Lower lobe of right lung (tissue), 2 donors: ENCODE data around the gene RBM43. TPM values are rescaled to one million over a fixed set of nuclear protein-coding genes. Genes with fewer than 3 reads are reported as not detected.

Source experiments
- ATAC-seq, 2 donors: fragments of 200-7000 bp; cut with Tn5 transposase; one replicate each; pipeline ENCODE4 v1.9.1; 2020 to 2022; ENCODE audit warnings: mild to moderate bottlenecking in 2 of 2, moderate library complexity in 2 of 2
- DNase-seq: peaks from one replicate; pipeline ENCODE4 v3.0.0-alpha.2; 2020
- H3K27ac ChIP-seq: fragments of 200-600 bp; one replicate; pipeline ENCODE4 v1.8.0; 2022
- H3K27me3 ChIP-seq: fragments of 200-600 bp; one replicate; pipeline ENCODE4 v1.8.0; 2022; ENCODE audit warnings: low read depth
- H3K36me3 ChIP-seq: fragments of 200-600 bp; one replicate; pipeline ENCODE4 v1.8.0; 2022; ENCODE audit warnings: mild to moderate bottlenecking
- H3K4me1 ChIP-seq: fragments of 200-600 bp; one replicate; pipeline ENCODE4 v1.8.0; 2022
- H3K4me3 ChIP-seq: fragments of 200-600 bp; one replicate; pipeline ENCODE4 v1.8.0; 2022; ENCODE audit warnings: mild to moderate bottlenecking
- H3K9me3 ChIP-seq: fragments of 200-600 bp; one replicate; pipeline ENCODE4 v1.8.0; 2022
- intact Hi-C: fragments of 100-400 bp; cut with DNase I; formaldehyde crosslinking; loops from one replicate; pipeline ENCODE4 v1.11.0; 2022
- total RNA-seq: library from RNA; stranded (reverse); fragmentation: NEBNext Ultra II Directional; extraction: Animal tissue kit (Norgen Biotek cat#: 25700); gene quantifications from one replicate; pipeline ENCODE4 v1.2.1, GENCODE V29; 2021
- TF ChIP-seq, protein P1 (sequence below): fragments of 200-600 bp; IDR thresholded peaks from one replicate; pipeline ENCODE4 v1.8.0; 2022; ENCODE audit warnings: antibody characterized with exemption, mild to moderate bottlenecking
- donor health status: DM: no; HTN: yes; CAD: no; lungs with severe emphysema.

The RBM43 gene
- total RNA-seq, 1 donor from 2014 or later = 10.4 TPM

DNA sequence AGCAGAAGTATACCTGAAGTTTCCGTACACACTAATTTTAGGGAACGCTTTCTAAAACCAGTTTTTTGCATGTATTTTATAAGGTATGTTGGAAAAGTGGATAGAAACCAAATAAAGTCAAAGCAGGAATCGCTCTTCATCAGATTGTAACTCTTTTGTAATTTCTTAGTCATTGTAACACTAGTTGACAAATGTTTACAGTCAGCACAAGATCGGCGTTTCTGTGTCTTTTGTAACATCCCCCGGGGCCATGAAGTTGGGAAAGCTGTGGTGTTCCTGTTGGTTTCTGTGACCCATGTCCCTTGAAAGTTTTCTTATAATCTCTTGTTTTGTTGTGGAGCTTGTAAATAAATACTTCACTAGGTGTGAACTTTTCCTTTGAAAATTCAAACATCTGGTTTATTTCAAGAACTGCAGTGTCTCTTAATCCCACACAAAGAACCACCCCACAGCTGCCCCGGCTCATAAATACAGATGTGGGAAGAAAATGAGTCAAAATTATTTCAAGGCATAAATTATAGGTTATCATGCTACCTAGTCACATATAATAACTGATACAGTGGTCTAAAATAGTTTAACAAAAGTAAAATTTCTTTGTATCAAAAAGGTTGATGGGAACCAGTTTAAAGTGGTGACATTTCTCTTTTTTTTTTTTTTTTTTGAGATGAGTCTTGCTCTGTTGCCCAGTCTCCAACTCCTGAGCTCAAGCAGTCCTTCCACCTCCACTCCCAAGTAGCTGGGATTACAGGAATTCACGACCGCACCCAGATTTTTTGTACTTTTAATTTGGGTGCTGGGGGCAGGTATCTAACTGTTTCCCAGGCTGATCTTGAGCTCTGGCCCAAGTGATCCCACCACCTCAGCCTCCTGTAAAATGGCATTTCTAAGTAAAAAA is 28.6 kb upstream of the RBM43 start:
- intact Hi-C loops = no loop called here
- Histone ChIP-seq H3K36me3 (no peaks in the 10 kb centered on the region), H3K4me3 (peak overlapping the region; percentile 67), H3K27me3 (no peaks in the 10 kb centered on the region), H3K4me1 (peaks cover 29% of the 10 kb centered on the region), H3K27ac (peak overlapping the region; percentile 99), H3K9me3 (no peaks in the 10 kb centered on the region)
- TF ChIP-seq, protein P1, sequence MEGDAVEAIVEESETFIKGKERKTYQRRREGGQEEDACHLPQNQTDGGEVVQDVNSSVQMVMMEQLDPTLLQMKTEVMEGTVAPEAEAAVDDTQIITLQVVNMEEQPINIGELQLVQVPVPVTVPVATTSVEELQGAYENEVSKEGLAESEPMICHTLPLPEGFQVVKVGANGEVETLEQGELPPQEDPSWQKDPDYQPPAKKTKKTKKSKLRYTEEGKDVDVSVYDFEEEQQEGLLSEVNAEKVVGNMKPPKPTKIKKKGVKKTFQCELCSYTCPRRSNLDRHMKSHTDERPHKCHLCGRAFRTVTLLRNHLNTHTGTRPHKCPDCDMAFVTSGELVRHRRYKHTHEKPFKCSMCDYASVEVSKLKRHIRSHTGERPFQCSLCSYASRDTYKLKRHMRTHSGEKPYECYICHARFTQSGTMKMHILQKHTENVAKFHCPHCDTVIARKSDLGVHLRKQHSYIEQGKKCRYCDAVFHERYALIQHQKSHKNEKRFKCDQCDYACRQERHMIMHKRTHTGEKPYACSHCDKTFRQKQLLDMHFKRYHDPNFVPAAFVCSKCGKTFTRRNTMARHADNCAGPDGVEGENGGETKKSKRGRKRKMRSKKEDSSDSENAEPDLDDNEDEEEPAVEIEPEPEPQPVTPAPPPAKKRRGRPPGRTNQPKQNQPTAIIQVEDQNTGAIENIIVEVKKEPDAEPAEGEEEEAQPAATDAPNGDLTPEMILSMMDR = no peak
- ATAC-seq (peak; percentile 36 to 57), DNase-seq (no peak)

DNA sequence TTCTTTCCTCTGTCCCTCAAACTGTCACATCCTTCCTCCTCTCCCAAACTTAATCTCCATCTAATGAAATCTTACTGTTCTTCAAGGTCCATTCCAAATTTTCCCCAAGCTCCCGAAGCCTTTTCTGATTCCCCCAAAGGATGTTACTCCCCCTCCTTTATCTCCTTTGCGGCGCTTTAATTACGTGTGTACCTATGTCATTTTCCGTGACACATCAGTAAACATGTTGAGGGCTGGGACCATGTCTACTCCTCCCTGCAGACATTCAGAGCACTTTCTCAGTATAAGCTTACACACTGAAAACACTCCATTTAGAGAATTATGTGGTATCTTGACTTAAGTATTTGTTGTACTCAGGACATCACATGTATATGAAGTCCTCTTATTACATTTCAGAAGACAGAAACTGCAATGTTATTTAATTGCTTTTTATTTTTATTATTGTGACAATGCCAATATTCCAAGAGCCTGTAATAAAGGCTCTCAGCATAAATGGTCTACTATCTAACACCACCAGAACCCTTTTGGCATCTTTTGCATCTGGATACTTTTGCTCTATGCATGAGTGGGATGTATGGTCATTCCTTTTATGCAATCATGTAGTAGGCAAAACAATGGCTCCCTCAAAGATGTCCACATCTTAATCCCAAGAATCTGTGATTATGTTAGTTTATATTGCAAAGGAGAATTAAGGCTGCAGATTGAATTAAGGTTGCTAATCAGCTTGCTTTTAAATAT is 26.0 kb upstream of the RBM43 start:
- H3K4me1 ChIP-seq = peaks cover 29% of the 10 kb centered on the region
- H3K4me3 ChIP-seq = peak overlapping the region; percentile 67
- H3K27me3 ChIP-seq = no peaks in the 10 kb centered on the region
- intact Hi-C loops = no loop called here
- H3K27ac ChIP-seq = no peak overlapping the region
- DNase-seq = no peak
- H3K36me3 ChIP-seq = peaks cover under 1% of the 10 kb centered on the region
- no peaks in the 10 kb centered on the region for H3K9me3 ChIP-seq
- TF ChIP-seq, protein P1 = no peak
- no peak for ATAC-seq

DNA sequence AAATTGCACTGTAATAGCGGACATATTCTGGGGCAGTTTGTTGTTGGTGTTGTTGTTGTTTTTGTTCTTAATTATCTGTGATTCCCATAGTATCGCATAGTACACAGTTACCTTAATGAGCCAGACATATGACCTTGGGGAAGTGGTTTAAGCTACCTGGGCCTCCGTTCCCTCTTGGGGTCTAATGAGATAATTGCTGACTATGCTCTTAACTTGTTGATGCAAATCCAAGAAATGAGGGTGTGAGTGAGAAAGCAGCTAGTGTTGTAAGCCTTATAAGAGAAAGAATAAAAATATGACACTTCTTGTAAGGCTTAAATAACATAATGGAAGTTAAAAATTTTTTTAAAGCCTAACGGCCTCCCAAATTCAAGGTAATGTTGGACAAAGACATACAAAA is 20.7 kb upstream of the RBM43 start:
- TF ChIP-seq, protein P1 = no peak
- no peaks in the 10 kb centered on the region for H3K27me3 ChIP-seq
- no peak for DNase-seq
- peaks cover 6% of the 10 kb centered on the region for H3K4me1 ChIP-seq
- intact Hi-C loops = no loop called here
- H3K9me3 ChIP-seq = no peaks in the 10 kb centered on the region
- ATAC-seq = no peak
- no peak overlapping the region for H3K4me3 ChIP-seq
- peaks cover 54% of the 10 kb centered on the region for H3K36me3 ChIP-seq
- no peak overlapping the region for H3K27ac ChIP-seq

DNA sequence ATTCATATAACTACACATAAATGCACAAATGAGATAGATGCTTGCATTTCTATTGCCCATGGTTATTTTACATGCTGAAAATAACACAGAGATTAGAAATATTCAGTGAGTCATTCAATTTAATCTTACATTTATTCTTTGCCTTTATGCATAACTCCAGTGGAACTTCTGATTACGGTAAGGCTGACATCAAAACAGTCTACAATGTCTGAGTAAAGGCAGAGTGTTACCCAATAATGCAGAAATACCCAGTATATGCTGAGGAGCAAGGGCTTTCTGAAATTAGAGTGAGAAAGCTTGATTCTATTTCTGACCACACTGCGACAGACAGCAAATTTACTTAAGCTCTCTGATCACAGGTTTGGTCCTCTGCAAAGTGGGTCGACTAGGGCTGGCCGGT is 18.6 kb upstream of the RBM43 start:
- no peak for DNase-seq
- Histone ChIP-seq H3K27me3 (no peaks in the 10 kb centered on the region), H3K27ac (no peak overlapping the region), H3K36me3 (peaks cover 75% of the 10 kb centered on the region), H3K4me3 (no peak overlapping the region), H3K9me3 (no peaks in the 10 kb centered on the region), H3K4me1 (no peaks in the 10 kb centered on the region)
- TF ChIP-seq, protein P1 = no peak
- intact Hi-C loops = no loop called here
- ATAC-seq = no peak

DNA sequence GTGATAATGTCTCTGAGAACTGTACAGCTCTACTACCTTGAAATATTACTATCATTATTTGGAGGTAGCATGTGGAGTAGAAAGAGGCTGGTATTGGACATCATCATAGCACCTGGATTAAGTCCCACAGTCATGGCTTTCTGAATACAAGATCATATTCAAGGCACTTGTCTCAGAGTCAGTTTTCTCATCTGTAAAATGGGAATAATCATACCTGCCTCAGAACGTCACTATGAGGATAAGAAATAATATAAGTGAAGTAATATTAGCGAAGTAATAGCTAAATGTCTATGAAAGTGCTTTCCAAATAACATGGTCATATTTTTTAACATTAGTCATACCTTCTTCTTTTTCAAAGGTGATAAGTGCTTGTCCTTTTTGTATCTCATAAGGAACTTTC is 16.8 kb upstream of the RBM43 start:
- no peak for ATAC-seq
- DNase-seq = no peak
- TF ChIP-seq, protein P1 = no peak
- H3K4me1 ChIP-seq = no peaks in the 10 kb centered on the region
- H3K4me3 ChIP-seq = no peak overlapping the region
- H3K36me3 ChIP-seq = peaks cover 93% of the 10 kb centered on the region
- intact Hi-C loops = no loop called here
- H3K27ac ChIP-seq = no peak overlapping the region
- no peaks in the 10 kb centered on the region for H3K27me3 ChIP-seq
- H3K9me3 ChIP-seq = no peaks in the 10 kb centered on the region
